GM19023 (cell line): Measurements from ENCODE around the gene OPA1.
"Not testable (repeated sequence)": the region's sequence is repeated elsewhere in the genome, so short reads cannot be mapped to it uniquely, and the experiment has no call there.

Experiments
- ATAC-seq: cut with Tn5 transposase; IDR thresholded peaks from one replicate; pipeline ENCODE4 v1.9.1; 2021; ENCODE audit warnings: mild to moderate bottlenecking, moderate library complexity; ENCODE audit not compliant: unreplicated experiment

OPA1 gene

DNA sequence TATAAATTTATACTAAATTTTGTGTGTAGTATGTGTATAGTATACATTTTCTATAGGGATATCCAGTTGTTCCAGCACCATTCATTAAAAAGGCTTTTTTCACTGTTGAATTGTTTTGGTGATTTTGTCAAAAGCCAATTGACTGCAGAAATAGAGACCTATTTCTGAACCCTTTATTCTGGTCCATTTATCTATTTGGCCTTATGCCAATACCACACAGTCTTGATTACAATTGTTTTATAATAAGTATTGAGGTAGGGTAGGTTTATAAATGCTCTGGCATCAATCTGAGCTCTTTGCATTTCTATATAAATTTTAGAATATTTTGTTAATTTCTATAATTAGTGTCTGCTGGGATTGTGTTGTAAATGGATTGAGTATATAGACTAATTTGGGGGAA, 6.5 kb upstream of the OPA1 start:
- ATAC-seq, result no peak

- ATAC-seq, result no peak
These were observed 3.9 kb upstream of the OPA1 start for GRCh38 chr3:193589129-193589528.

DNA sequence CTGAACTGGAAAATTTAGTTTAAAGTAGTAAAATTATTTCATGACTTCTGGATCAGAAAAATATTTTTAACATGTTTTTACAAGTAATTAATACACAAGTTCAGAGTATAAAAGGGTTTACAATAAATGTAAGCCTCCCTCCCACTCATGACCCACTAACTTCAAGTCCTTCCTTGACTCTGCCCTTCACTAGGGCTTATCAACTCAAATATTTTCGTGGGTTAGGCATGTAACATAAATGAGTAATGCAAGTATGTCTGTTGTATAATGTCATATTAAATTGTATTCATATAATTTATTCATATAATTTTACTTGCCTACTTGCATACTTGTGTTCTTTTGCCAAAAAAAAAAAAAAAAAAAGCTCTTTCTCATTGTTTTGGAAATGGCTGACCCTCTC, 3.4 kb upstream of the OPA1 start:
- no peak for ATAC-seq

GRCh38 chr3:193590088-193590856, 2.7 kb upstream of the OPA1 start:
- no peak for ATAC-seq

DNA sequence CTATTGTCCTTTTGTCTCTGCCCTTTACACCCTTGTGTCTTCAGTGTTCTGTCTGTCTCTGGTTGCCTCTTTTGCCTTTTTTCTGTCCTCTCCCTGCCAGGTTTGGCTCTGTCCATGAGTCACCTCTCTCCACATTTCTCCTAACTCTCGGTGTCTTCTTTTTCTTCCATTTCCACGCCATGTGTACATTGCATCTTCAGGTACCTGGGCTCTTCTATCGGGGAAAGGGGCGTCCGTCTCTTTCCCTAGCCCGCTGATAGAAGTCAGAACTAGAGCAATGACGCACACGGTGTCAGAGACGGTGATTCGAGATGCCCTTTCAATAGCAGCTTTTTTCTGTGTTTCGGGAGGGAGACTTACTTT, 641 bp downstream of the OPA1 start:
- peak; percentile 9 for ATAC-seq

- ATAC-seq, result no peak
These were observed 2.1 kb downstream of the OPA1 start for GRCh38 chr3:193594946-193595689.

DNA sequence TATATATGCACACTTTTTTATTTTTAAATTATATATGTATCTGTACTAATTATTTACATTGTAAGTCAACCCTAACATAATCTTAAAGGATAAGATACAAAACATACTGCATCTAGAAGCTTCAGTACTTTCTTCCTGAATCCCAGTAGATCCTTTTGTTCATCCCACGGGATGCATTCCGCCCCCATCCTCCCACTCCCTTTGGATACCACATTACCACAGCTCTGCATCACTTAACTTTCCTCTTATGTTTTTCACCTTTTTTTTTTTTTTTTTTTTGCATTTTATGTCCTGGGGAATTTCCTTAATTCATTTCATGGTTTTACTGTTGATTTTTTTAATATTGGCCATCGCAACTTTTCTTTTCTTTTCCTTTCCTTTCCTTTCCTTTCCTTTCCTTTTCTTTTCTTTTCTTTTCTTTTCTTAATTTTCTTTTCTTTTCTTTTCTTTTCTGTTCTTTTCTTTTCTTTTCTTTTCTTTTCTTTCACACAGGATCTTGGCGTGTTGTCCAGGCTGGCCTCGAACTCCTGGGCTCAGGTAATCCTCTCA, 3.0 kb downstream of the OPA1 start:
- no peak for ATAC-seq

- ATAC-seq, result no peak
These were observed 5.2 kb downstream of the OPA1 start for GRCh38 chr3:193598202-193598601.

GRCh38 chr3:193599393-193599792, 6.4 kb downstream of the OPA1 start:
- ATAC-seq, result no peak

- no peak for ATAC-seq
These were observed 12.9 kb downstream of the OPA1 start for GRCh38 chr3:193605876-193606275.

DNA sequence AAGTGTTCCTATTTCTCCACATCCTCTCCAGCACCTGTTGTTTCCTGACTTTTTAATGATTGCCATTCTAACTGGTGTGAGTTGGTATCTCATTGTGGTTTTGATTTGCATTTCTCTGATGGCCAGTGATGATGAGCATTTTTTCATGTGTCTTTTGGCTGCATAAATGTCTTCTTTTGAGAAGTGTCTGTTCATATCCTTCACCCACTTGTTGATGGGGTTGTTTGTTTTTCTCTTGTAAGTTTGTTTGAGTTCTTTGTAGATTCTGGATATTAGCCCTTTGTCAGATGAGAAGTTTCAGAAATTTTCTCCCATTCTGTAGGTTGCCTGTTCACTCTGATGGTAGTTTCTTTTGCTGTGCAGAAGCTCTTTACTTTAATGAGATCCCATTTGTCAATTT, 13.9 kb downstream of the OPA1 start:
- ATAC-seq, result not testable (repeated sequence)

DNA sequence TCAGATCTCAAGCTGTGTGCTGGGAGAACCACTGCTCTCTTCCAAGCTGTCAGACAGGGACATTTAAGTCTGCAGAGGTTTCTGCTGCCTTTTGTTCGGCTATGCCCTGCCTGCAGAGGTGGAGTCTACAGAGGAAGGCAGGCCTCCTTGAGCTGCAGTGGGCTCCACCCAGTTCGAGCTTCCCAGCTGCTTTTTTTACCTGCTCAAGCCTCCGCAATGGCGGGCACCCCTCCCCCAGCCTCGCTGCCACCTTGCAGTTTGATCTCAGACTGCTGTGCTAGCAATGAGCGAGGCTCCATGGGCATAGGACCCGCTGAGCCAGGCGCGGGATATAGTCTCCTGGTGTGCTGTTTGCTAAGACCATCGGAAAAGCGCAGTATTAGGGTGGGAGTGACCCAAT, 17.5 kb downstream of the OPA1 start:
- not testable (repeated sequence) for ATAC-seq

- no peak for ATAC-seq
These were observed 21.4 kb downstream of the OPA1 start for GRCh38 chr3:193614430-193614829.

GRCh38 chr3:193617628-193618027, 24.6 kb downstream of the OPA1 start:
- ATAC-seq, result no peak

DNA sequence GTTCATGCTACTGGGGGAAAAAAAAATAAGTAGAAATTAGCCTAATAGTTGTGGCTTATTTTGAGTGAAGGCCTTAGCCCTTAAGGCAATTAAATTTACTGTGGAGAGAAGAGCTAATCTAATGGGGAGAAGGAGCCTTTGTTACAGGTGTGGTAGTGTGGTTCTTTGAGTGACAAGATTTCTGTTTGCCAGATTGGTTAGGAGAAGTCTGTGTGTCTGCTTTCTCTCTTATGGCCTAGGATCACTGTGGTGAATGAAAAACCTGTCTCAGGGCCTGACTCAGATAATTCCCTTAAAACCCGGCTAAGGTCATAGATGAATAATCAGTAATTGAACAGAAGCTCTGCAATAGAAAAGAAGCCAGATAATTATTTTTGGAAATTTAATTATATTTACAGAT, 27.0 kb downstream of the OPA1 start:
- ATAC-seq, result no peak

- peak; percentile 90 for ATAC-seq
These were observed 27.6 kb downstream of the OPA1 start for GRCh38 chr3:193620650-193621049.

DNA sequence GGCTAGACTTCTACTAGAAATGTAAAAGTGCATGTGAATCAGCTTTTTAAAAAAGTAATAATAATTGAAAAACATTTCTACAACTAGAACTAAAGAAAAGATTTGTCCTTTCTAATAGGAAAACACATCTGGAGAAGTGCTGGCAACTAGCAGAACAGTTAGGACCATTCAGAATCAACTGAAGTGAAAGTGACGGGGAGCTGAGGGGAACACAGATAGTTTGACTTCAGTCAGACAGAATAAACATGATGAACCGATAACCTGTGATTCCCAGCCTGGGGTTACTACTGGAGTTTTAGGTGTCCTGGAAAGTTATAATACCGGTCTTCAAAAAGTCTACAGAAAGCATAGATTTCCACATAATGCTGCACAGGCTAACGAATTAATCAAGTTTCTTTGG, 28.1 kb downstream of the OPA1 start:
- no peak for ATAC-seq

GRCh38 chr3:193630005-193630404, 37.0 kb downstream of the OPA1 start:
- no peak for ATAC-seq

DNA sequence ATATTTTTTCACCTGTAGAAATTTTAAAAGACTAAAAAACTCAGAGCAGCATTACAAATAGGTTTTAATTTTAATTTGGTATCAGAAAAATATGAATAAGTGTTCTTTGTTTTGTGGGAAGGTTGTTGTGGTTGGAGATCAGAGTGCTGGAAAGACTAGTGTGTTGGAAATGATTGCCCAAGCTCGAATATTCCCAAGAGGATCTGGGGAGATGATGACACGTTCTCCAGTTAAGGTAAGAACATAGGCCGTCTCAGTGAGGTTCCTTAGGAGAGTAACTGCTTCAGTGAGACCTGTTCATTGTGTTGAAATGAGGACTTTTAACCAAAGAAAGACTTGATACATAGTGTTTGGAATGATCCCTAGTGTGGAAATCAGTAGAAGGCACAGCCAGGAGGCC, 44.8 kb downstream of the OPA1 start:
- ATAC-seq, result no peak

GRCh38 chr3:193638833-193639232, 45.8 kb downstream of the OPA1 start:
- no peak for ATAC-seq

DNA sequence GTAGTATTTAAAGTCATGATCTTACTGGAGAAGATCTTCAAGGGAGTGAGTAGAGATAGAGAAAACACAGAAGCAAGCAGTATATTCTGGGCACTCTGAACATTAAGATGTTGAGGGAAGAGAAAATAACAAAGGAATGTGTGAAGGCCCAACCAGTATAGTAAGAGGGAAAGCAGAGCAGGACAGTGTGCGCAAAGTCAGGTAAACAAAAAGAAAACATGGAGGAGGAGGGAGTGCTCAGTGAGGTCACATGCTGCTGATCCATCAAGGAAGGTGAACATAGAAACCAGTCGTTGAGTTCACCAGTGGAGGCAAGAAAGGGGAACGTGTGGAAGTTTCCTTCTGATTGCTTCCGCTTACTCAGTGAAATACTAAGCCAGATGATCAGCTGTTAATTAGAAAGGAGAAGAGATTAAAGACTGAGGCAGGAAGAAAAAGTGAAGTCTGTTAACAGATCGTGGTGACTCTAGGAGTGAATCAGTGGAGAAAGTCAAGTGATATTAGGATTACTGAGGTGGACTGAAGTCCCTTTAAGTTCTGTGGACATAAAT, 47.2 kb downstream of the OPA1 start:
- no peak for ATAC-seq
